MM.1S (cell line): ENCODE data around the gene WDR4.

Source experiments
- DNase-seq: peaks from one replicate; pipeline ENCODE4 v3.0.0-alpha.2; 2015
- H2AFZ ChIP-seq: fragments of 300-600 bp; sonication (generic); 2 replicates; pipeline ENCODE4 v1.6.0; 2016; ENCODE audit warnings: antibody characterized with exemption, low read length
- H3F3A ChIP-seq: fragments of 300-600 bp; sonication (generic); 2 replicates; pipeline ENCODE4 v1.6.1; 2016; ENCODE audit warnings: mild to moderate bottlenecking, antibody characterized with exemption, low read length, moderate library complexity, mixed read lengths; ENCODE audit not compliant: insufficient read depth
- H3K27ac ChIP-seq: fragments of 300-600 bp; sonication (generic); 2 replicates; pipeline ENCODE4 v1.5.1; 2016; ENCODE audit warnings: mild to moderate bottlenecking, low read length
- H3K27me3 ChIP-seq: fragments of 300-600 bp; sonication (generic); replicated peaks from 2 replicates; pipeline ENCODE4 v1.6.0; 2016; ENCODE audit warnings: low read length; ENCODE audit not compliant: insufficient read depth
- H3K36me3 ChIP-seq: fragments of 300-600 bp; sonication (generic); replicated peaks from 2 replicates; pipeline ENCODE4 v1.6.1; 2016; ENCODE audit warnings: mild to moderate bottlenecking, low read length, mixed read lengths; ENCODE audit not compliant: insufficient read depth
- H3K4me1 ChIP-seq: fragments of 300-600 bp; sonication (generic); 2 replicates; pipeline ENCODE4 v1.6.1; 2016; ENCODE audit warnings: low read length, mixed read lengths
- H3K4me2 ChIP-seq: fragments of 300-600 bp; sonication (generic); 2 replicates; pipeline ENCODE4 v1.6.0; 2016; ENCODE audit warnings: low read depth, low read length
- H3K4me3 ChIP-seq: fragments of 300-600 bp; sonication (generic); 2 replicates; pipeline ENCODE4 v1.5.1; 2016; ENCODE audit warnings: low read length, mixed read lengths
- H3K79me2 ChIP-seq: fragments of 300-600 bp; sonication (generic); 2 replicates; pipeline ENCODE4 v1.6.1; 2016; ENCODE audit warnings: mixed run types, low read length, mixed read lengths
- H3K9ac ChIP-seq: fragments of 300-600 bp; sonication (generic); 2 replicates; pipeline ENCODE4 v1.6.1; 2016; ENCODE audit warnings: low read length, mixed read lengths
- H3K9me2 ChIP-seq: fragments of 300-600 bp; sonication (generic); replicated peaks from 2 replicates; pipeline ENCODE4 v1.6.1; 2016; ENCODE audit warnings: mild to moderate bottlenecking, low read length, mixed read lengths; ENCODE audit not compliant: insufficient read depth
- H3K9me3 ChIP-seq: fragments of 300-600 bp; sonication (generic); replicated peaks from 2 replicates; pipeline ENCODE4 v1.6.1; 2016; ENCODE audit warnings: mild to moderate bottlenecking, low read length, mixed read lengths; ENCODE audit not compliant: insufficient read depth
- H4K20me1 ChIP-seq: fragments of 300-600 bp; sonication (generic); 2 replicates; pipeline ENCODE4 v1.6.1; 2016; ENCODE audit warnings: mild to moderate bottlenecking, low read length, moderate library complexity, mixed read lengths; ENCODE audit not compliant: insufficient read depth
- EZH2 ChIP-seq: fragments of 300-600 bp; sonication (generic); optimal IDR thresholded peaks from 2 replicates; pipeline ENCODE3; 2017; ENCODE audit warnings: low read depth, mild to moderate bottlenecking, antibody characterized with exemption, low read length, mixed read lengths
- EZH2phosphoT487 ChIP-seq: fragments of 300-600 bp; sonication (generic); IDR thresholded peaks from 2 replicates; pipeline ENCODE4 v1.6.1; 2018; ENCODE audit warnings: antibody characterized with exemption, low read length
- TF ChIP-seq, protein P1 (sequence below): fragments of 300-600 bp; sonication (generic); IDR thresholded peaks from 2 replicates; pipeline ENCODE4 v1.5.1; 2016; ENCODE audit warnings: antibody characterized with exemption, low read length, mixed read lengths

WDR4 gene

DNA sequence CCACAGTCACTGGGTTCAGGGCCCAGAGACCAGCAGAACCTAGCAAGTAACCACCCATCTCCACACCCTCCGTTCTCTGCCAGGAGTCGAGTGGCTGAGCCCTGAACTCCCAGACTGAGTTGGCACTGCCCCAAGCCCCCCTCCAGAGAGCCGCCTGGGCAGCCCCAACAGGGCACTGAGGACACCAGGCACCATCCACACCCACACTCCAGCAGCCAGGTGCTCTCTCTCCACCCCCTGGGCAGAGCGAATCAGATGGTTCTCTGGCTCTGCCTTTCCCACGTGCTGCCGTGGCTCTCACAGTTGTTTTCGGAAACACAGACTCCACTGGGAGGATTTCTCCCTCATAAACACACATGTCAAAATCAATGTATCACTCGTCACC lies 13.6 kb downstream of the WDR4 start:
- Histone ChIP-seq H3K36me3 (peaks cover 45% of the 10 kb centered on the region), H3K79me2 (peaks cover 94% of the 10 kb centered on the region)

DNA sequence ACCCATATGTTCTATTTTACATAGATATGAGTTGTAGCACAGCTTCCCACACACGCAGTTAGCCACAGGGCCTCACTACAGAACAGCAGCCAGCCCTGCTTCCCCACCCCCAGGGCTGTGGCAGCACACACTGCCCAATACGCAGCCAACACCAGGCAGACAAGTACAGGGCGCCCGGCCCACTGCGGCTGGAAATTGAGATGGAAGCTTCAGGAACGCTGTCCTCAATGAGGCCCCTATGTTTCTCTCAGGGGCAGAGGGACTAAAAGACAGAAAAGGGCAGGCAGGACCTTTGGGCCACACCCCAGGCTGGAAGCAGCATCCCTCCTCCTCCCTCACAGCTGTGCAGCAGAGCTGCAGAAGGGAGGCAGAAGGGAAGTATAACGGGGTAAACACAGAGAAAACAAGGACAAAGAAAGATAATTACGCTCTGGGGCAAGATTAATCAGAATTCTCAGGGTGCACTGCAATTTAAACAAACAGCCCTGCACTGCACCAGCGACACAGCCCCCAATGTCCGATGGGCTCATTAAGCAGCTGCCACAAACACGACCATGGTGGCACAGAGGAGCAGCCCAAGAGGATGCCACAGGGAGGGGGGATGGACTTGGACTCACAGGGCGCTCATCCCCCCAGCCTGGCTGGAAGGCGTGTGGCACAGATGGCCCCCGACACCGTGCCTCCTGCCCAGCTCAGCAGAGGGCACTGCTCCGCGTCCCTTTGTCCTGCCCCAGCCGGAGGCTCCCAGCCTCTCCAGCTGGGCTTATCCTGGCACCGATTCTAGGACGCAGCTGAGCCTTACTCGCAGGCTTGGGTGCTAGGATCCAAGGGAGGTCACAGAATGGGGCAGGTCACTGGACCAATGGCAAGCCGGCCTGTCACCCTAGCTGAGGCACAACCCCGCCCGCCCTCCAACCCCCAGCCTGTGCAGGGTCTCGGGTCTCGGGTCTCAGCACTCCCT lies 14.2 kb downstream of the WDR4 start:
- no peak for TF ChIP-seq EZH2
- TF ChIP-seq EZH2phosphoT487: no peak
- TF ChIP-seq, protein P1, sequence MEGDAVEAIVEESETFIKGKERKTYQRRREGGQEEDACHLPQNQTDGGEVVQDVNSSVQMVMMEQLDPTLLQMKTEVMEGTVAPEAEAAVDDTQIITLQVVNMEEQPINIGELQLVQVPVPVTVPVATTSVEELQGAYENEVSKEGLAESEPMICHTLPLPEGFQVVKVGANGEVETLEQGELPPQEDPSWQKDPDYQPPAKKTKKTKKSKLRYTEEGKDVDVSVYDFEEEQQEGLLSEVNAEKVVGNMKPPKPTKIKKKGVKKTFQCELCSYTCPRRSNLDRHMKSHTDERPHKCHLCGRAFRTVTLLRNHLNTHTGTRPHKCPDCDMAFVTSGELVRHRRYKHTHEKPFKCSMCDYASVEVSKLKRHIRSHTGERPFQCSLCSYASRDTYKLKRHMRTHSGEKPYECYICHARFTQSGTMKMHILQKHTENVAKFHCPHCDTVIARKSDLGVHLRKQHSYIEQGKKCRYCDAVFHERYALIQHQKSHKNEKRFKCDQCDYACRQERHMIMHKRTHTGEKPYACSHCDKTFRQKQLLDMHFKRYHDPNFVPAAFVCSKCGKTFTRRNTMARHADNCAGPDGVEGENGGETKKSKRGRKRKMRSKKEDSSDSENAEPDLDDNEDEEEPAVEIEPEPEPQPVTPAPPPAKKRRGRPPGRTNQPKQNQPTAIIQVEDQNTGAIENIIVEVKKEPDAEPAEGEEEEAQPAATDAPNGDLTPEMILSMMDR: no peak
- peaks cover 95% of the 10 kb centered on the region for H3K79me2 ChIP-seq
- H3K9ac ChIP-seq: no peak overlapping the region
- H3F3A ChIP-seq: no peaks in the 10 kb centered on the region
- DNase-seq: no peak
- peaks cover 50% of the 10 kb centered on the region for H3K36me3 ChIP-seq
- H3K27ac ChIP-seq: no peak overlapping the region
- H3K9me2 ChIP-seq: no peaks in the 10 kb centered on the region
- H4K20me1 ChIP-seq: peaks cover 73% of the 10 kb centered on the region
- H3K4me3 ChIP-seq: no peak overlapping the region
- H3K4me2 ChIP-seq: no peak overlapping the region
- H3K27me3 ChIP-seq: no peaks in the 10 kb centered on the region
- no peaks in the 10 kb centered on the region for H3K4me1 ChIP-seq
- H3K9me3 ChIP-seq: no peaks in the 10 kb centered on the region
- no peak overlapping the region for H2AFZ ChIP-seq

More for the DNA sequence above, 13.6 kb downstream of the WDR4 start:
- TF ChIP-seq, protein P1: no peak
- TF ChIP-seq EZH2 (no peak), EZH2phosphoT487 (no peak)
- no peaks in the 10 kb centered on the region for H3F3A ChIP-seq
- peaks cover 67% of the 10 kb centered on the region for H4K20me1 ChIP-seq
- no peaks in the 10 kb centered on the region for H3K9me3 ChIP-seq
- no peak overlapping the region for H3K4me2 ChIP-seq
- H3K27ac ChIP-seq: no peak overlapping the region
- H3K4me1 ChIP-seq: no peaks in the 10 kb centered on the region
- H3K4me3 ChIP-seq: no peak overlapping the region
- DNase-seq: no peak
- H3K27me3 ChIP-seq: no peaks in the 10 kb centered on the region
- no peak overlapping the region for H2AFZ ChIP-seq
- H3K9me2 ChIP-seq: no peaks in the 10 kb centered on the region
- H3K9ac ChIP-seq: no peak overlapping the region

DNA sequence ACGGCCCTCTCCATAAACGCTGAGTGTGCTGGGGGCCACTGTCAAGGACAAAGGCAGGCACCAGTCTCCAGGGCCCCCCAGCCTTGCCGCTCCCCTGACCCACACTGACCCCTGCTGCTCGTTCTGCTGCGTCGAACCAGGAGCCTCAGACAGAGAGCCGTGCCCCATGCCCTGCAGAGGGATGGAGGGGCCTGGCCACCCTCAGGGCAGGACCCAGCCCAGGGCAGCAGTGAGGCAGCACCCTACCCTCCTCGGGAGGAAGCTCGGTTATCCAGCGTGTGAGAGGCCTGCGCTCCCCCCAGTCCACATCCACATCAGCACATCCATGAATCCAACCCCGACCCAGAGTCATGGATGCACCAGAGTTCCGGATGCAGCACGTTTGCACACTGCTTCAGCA lies 15.1 kb downstream of the WDR4 start:
- H3K4me3 ChIP-seq: no peak overlapping the region
- TF ChIP-seq EZH2phosphoT487: no peak
- TF ChIP-seq, protein P1: no peak
- TF ChIP-seq EZH2: no peak

More for the DNA sequence above, 15.1 kb downstream of the WDR4 start:
- Histone ChIP-seq H3K9me3 (no peaks in the 10 kb centered on the region), H3K9ac (no peak overlapping the region), H3K27me3 (no peaks in the 10 kb centered on the region), H3K4me2 (no peak overlapping the region), H3K9me2 (no peaks in the 10 kb centered on the region), H3K4me1 (no peaks in the 10 kb centered on the region), H2AFZ (no peak overlapping the region), H3K79me2 (peaks cover 95% of the 10 kb centered on the region), H4K20me1 (peaks cover 75% of the 10 kb centered on the region), H3K36me3 (peaks cover 50% of the 10 kb centered on the region), H3K27ac (no peak overlapping the region), H3F3A (no peaks in the 10 kb centered on the region)
- no peak for DNase-seq
